ENCODE data around the gene TUBB6.

- TF ChIP-seq POLR2AphosphoS5 (IDR thresholded peaks at IDR 0.05) (no peak), POLR2A (IDR thresholded peaks at IDR 0.05) (no peak), CTCF (IDR thresholded peaks at IDR 0.05) (peak; percentile 59 to 85 (median 68)), EP300 (IDR thresholded peaks at IDR 0.05; ENCODE audit: low read depth) (no peak)
Measured at GRCh38 chr18:12271376-12272235, 36.4 kb upstream of the TUBB6 start.

All from transverse colon (tissue), 4 donors.